HG02642 (cell line): Measurements from ENCODE around the gene SMIM45.

Experiments used
- ATAC-seq: cut with Tn5 transposase; IDR thresholded peaks from one replicate; pipeline ENCODE4 v1.9.1; 2021; ENCODE audit warnings: mild to moderate bottlenecking; ENCODE audit not compliant: unreplicated experiment, poor library complexity

Gene SMIM45

DNA sequence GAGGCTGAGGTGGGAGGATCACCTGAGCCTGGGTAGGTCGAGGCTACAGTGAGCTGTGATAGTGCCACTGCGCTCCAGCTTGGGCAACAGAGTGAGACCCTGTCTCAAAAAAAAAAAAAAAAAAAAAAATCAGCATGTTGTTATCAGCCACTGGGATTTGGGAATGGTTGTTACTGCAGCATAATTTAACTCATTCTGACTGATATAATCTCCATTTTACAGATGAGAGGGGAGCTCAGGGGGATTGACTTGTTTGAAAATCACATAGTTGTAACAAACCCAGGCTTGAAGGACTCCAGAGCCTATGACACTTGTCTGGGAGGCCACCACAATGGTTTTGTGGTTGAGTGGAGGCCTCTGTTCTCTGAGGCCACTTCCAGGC, 14.3 kb downstream of the SMIM45 start:
- no peak for ATAC-seq

DNA sequence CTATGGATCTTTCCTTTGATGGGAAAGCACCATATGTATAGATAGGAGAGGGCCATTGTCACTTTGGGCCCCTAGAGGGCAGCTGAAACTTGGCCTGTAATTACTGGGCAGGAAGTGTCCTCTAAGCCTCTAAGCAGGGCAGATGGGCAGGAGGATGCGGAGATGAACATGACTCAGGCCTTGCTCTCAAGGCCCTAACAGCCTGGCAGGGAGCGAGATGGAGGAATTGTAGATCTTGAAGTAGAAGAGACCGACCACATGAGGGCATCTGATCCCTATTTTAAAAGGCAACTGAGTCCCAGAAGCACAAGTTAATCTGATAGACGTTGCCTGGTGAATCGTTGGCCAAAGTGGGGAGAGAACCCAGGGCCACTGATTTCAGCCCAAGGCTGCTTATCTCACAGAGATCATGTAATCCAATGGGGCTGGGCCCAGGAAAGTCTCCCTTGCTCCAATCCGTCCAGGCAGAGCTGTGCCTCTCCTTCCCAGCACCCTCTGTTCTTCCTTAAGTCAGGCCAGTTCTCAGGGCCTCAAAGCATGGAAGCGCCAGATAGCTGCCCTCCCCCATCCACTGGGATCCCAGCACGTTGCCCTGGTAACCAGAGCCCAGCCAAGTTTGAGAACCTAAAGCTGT, 14.8 kb downstream of the SMIM45 start:
- no peak for ATAC-seq

DNA sequence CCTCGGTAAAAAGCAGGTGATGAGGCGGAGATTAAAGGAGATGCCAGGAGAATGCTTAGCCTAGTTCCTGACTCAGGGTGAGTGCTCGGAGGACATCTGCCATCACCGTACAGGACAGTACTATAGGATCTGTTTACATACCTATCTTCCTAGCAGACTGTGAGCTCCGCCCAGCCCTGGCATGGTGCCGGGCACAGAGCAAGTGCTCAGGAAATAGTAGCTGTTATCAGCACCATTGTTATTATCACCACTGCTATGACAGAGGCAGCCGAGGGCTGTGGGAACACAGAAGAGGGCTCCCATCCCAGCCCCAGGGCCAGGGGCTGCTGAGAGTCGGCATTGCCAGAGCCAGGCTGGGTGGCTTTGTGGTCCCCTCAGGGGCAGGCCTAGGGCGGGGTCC, 16.7 kb downstream of the SMIM45 start:
- ATAC-seq = no peak

DNA sequence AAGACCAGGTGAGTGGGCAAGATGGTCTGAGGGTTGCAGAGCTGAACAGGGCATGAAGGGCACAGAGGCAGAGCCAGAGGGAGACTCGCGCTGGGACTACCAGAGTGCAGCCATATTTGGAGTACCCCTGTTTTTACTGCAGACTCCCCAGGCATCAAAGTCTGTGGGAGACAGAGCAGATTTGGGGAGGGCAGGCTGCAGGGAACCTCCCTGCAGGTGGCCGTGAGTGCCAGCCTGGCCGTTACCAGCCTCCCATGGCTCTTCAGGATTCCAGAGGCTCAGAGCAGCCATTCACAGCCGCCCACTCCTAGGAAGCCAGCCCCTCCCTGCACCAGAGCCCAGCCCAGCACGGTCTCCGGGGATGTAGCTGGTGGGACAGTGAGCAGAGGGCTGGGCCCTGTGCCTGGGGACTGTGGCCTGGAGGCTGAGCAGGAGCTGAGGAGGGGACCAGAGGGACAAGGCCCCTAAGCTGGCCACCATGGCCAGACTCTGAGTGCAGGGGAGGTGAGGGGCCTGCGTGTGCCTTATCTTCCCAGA, 17.2 kb downstream of the SMIM45 start, which contains the start of gene SEPTIN3:
TSS of gene SEPTIN3 (plus strand) at position 334 of the 537 bp plus-strand sequence. CDS start 2,050 bp downstream, outside the sequence.
- no peak for ATAC-seq

DNA sequence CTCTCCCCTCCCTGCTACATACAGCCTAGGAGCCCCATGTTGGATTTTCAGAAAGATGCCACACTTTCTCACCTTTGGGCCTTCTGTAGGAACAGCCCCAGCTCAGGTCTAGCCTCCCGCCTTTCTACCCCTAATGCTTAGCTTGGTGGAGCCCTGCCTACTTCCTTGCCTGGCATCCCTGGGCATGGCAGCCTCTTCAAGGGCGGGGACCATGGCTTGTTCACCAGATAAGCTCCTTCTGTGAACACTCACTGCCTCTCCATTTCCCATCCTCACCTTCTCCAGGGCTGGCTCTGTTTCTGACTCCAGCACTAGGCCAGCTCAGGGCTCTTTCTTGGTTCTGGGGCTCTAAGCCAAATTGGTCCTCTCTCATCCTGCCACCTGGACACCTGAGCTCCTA, 18.7 kb downstream of the SMIM45 start:
- ATAC-seq = no peak

DNA sequence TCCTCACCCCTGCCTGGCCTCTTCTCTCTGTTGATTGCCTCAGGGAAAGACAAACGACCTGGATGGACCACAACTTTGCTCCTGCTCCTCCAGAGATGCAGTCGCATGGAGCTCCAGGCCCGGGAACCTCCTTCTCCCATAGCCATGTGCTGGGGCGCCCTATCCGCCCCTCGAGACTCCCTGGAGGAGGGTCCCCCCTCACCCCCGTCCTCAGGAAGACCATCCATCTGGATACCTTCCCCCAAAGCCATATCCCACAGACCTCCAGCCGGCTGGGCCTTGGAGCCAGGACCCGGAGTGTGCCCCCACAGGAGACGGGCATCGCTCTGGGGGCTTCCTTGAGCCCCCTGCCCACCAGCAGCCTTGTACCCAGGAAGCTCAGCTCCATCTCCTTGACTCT, 19.5 kb downstream of the SMIM45 start:
- ATAC-seq = no peak

DNA sequence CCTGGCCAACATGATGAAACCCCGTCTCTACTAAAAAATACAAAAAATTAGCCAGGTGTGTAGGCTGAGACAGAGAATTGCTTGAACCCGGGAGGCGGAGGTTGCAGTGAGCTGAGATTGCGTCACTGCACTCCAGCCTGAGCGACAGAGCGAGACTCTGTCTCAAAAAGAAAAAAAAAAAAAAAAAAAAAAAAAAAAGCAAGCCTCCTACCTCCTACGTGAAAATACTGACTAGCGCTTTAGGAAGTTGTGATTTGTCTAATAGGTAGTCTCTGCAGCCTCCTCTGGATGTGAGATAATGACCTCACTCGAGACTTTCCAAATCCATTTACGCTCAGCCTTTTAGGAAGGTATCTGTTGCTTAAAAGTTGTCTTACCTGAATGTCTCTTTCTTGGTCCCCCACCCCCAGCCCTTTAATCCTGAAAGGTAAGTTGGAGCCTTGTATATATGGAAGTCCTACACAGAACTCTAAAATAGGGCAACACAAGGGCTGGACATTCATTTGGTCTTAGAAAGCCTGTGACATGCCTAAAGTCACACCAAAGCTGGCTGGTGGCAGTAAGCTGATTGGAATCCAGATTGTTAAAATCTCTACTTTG, 22.8 kb downstream of the SMIM45 start:
- ATAC-seq = no peak

DNA sequence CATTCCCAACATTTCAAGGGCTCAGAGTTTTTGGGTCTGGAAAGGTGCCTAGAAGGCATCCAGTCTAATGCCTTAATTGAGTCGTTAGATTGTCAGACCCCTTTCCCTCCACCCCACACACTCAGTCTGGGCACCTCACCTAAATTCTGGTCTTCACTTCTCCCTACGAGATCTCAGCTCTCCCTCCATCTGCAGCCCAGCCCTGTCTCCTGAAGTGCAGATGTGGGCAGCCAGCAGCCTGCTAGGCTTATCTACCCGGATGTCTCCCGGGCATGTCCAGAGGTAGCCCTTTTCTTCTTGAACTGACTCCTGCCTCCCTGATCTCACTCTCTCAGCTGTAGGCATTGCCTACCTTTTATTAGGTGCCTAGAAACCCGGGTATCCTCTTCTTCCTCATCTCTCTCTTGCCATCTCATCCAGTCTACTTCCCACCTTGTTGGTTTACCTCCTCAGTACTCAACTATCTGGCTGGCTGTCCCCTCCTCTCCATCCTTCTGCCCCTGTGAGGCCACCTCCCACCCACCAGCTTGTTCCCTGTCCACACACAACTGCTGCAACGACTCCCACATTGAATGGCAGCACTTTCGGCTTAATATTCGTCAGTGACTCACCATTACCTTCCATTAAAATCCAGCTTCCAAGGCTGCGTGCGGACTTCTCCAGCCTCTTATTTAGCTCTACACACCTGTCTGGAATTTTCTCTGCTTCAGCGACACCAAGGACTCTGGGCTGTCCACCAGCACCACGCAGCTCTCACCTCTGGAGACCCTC, 23.5 kb downstream of the SMIM45 start:
- no peak for ATAC-seq

DNA sequence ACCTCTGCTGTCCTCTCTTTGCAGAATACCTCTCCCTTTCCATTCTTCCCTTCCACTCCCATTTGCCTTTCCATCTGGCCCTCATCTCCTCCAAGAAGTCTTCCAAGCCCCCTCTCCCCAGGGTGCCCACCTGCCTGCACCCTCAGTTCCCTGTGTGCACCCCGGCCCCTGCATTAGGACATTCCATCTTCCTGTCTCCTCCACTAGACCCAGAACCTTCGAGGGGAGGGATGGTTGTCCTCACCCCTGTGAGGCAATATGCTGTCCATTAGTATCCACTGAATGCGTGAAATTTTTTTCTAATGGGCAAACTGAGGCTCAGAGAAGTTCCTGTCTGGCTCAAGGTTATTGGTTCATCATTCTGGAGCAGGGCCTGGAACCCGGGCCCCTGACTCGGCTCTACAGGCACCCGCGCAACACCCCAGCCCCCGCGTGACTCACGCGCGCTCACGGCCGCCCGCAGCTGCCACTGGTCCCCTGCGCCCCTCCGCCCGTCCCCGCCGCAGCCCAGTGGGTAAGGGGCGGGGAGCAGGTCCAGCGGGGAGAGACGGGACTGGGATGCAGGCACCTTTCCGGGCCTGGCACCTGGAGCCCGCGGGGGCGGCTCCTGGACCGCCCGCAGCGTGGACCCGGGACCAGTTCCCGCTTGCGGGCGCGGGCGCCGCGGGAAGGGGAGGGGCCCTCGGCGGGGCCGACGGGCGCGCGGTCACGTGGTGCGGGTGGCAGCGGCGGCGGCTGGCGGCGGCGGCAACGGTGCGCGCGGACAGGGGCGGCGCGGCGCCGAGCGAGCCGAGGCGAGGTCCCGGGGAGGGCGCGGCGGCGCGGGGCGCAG, 24.3 kb downstream of the SMIM45 start:
- peak; percentile 47 for ATAC-seq

DNA sequence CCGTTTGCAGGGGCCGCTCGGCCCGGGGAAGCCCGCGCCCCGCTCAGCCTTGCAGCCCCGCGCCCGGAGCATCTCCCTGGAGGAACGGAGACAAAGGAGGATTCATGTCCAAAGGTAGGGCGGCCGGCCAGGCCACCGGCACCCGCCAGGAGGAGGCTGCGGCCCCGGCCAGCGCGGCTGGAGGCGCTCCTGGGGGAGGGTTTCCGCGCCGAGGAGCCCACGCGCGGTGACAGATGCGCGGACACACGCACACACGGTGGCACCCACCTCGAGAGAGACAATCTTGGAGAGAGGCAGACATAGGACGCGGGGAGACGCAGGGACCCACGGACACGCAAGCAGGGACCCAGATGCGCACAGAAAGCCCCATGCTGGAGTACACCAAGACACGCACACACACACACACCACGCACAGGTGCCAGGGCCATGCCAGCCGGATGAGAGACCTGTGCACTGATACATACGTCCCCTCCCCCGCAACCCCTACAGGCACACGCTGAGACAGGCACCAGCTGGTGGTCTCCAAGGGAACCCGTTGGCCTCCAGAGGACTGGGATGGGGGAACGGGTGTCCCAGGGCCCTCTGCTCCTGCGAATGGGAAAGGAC, 25.1 kb downstream of the SMIM45 start:
- ATAC-seq = peak; percentile 12

DNA sequence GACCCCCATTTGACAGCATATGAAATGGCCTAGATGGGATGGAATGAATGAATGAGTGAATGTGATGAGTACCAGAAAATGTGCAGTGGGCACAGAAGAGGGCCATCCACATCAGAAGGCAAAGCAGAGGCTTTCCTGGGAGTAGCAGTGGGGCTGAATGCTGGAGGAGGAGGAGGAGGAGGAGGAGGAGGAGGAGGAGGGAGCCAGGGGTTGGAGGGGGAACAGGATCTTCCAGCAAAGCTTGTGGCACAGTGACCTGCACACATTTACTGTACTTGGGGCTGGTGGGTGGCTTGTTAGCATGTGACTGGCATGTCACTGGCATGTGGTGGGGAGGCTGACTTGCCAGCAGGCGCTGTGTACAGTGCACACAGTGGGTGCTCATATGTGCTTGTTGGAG, 26.8 kb downstream of the SMIM45 start:
- no peak for ATAC-seq

DNA sequence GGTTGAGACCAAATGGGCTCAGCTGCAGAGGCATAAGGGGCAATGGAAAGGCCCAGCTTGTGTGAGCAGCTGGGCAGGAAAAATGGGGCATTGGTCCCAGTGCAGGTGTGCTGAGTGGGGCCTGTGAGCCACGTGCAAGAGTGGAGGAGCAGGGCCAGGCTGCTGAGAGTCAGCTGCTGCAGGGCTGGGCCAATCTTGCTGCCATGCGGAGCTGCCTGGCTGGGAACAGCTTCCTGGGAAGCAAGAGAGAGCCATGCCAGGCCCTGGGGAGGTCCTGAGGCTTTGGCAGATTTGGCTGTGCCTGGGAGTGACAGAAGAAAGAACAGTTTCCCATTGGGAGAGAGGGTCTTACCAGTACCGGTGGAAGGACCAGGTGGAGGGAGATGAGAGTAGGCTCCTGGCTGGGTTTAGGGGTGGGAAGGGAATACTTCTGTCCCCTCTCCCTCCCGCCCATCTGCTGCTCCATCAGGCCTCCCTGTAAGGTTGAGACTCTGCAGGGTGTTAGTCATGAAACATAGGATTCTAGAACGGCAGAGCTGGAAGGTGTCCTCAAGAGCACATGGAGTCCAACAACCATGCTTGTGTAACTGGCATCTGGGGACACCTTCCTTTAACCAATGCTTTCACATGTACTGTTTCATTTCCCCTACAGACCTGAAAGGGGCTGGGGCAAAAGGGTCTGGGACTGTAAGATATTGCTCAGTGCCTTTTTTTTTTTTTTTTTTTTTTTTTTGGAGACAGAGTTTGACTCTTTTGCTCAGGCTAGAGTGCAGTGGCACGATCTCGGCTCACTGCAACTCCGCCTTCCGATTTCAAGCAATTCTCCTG, 27.7 kb downstream of the SMIM45 start:
- ATAC-seq = no peak

DNA sequence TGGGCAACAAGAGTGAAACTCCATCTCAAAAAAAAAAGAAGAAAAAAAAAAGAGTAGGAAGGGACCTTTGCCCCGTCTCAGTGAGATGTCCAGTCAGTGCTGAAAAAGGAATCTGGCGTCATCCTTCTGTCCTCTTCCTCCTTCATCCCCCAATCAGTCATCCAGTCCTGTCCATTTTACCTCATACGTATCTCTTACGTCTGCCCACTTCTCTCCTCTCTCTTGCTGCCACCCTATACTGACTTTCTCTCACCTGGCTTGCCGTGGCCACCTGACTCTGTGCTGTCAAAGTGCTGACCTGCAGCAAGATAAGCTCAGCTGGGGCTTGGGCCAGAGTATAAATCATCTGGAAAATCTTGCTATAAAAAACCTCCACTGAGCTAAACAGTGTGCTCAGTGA, 30.9 kb downstream of the SMIM45 start:
- no peak for ATAC-seq

DNA sequence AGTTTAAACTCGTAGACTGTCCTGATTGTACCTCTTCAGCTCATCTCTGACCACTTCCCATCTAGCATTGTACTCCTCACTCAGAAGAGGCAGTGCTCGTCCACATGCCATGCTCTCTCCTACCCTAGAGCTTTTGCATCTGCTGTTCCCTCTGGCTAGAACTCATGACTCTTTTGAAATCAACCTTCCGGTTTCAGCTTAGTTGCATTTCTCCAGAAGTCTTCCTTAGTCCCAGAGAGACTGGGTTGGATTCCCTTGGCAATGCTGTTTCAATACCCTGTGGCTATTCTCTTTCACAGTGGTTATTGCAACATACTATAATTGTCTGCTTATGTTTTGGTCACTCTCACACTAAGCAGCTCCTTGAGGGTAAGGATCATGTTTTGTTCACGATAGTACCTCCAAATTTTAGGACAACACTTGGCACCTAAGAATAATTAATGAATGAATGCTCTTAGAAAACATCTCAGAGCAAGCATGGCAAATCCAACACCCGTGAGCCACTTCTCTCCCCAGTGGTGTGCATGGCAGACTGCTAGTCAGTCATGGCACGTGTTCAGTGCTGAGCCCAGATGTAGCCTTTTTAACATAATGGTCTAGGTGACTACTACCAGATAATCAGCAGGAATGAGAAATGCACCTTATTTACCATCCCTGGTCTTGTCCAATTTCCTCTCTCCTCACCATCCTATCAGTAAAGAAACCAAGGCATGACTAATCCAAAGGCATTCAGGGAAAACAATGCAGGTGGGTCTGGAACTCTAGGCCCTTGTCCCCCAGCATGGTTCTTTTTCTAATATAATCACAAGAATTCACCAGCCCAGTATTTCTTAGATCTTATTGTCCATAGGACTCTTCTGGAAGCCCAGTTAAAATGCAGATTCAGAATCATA, 31.8 kb downstream of the SMIM45 start:
- ATAC-seq = no peak

DNA sequence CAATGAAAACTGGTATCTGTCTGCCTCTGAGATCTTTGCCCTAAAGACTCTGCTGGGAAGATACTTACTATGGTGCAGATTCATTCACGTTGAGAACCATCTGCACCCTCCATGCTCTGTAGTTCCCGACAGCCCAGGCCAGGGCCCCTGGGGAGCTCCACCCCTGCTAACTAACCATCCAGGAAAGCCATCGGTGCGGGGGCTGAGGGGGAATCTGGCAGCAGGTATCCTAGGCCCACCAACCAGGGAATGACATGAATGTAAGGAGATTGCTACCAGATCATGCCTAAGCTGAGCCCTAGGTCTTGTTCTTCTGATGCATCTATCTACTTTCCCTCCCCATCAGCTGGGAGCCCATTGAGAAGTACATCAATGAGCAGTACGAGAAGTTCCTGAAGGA, 35.3 kb downstream of the SMIM45 start:
- no peak for ATAC-seq

DNA sequence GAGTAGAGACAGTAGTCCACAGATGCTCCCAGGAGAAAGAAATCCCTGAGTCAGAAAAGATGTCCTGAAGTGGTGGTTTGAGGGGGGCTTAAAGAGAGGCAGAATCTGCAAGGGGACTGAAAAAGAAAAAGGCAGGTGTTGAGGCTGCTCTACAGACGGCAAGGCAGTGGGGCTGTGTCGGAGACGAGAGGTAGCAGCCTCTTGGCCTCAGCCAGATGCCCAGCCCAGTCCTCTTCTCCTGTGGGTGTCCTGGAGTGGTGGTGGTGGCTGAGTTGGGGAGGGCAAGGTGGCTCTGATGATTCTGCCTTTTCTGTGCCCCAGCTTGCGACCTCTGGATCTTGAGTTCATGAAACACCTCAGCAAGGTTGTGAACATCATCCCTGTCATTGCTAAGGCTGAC, 37.3 kb downstream of the SMIM45 start:
- no peak for ATAC-seq

DNA sequence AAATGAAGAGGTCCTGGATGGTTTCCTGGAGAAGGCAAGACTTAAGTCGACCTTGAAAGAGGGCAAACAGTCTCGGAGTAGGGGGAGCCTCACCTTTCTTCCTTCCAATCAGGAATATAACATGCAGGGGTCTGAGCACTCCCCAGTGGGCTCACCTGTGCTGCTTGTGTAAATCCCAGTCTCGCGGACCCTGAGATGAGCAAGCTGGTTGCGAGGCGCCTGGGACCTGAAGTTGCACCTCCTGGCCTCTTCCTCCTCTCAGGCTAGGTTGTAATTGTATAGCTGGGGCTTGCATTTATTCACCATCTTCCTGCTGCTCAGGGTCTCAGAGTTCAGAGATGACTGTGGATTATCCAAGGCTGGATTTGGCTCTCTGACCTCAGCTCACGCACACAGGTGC, 39.2 kb downstream of the SMIM45 start:
- ATAC-seq = no peak

DNA sequence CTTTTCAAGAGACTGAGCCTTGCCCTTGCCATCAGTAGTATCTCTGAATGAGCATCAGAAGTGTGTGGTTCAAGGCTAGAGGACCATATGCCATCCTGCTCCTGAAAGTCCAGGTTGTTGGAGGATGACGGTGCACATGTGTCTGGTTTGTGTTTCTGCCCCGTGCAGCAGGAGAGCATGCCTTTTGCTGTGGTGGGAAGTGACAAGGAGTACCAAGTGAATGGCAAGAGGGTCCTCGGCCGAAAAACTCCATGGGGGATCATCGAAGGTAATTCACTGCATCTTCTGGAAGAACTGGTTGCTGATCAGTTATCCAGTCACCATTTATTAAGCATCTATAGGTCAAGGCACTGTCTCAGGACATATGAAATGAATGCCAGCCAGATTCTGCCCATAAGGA, 40.5 kb downstream of the SMIM45 start:
- ATAC-seq = no peak
